Sigmoid colon (tissue), 3 donors: ENCODE data around the gene NLGN1.

Experiments used
- POLR2A ChIP-seq, 2 donors: fragments of 450-650 bp; IDR thresholded peaks; one replicate each; pipeline ENCODE4 v1.6.1; 2016; ENCODE audit warnings: antibody characterized with exemption in 2 of 2, mild to moderate bottlenecking in 2 of 2, moderate library complexity in 2 of 2
- TF ChIP-seq, protein P1 (sequence below), 4 experiments: fragments of 450-650 bp in 3 of 4; fragments of 200-600 bp in 1 of 4; IDR thresholded peaks; one replicate each; pipeline ENCODE4 v1.5.1; 2016 to 2019; ENCODE audit warnings: antibody characterized with exemption in 4 of 4, mild to moderate bottlenecking in 3 of 4, moderate library complexity in 2 of 4

DNA sequence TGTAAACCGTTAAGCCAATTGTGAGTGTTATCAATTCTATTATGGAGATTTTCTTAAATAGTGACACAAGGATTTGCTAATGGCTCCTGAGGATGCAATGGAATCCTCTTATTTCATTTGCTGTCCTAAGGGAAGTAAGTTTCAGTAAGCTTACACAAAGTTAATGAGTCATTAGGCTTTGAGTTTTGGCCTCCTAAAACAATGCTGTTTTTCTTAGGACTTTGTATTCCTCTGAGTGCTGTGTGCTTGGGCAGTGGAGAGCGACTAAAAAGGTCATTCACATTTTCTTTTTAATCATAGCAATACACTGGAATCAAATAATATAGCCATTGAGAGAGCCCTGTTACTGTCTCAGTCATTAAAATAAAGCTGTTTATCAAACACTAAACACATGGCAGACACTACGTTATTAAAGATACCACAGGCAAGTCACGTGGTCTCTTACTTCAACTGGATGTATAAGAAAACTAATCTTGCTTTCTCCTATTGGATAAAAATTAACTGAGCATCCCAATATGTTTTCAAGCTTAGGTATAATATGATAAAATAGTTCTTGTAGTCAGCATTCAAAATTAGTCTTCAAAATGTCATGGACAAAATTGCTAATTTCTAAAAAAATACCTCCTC is 290.8 kb downstream of the NLGN1 start:
- TF ChIP-seq, protein P1, sequence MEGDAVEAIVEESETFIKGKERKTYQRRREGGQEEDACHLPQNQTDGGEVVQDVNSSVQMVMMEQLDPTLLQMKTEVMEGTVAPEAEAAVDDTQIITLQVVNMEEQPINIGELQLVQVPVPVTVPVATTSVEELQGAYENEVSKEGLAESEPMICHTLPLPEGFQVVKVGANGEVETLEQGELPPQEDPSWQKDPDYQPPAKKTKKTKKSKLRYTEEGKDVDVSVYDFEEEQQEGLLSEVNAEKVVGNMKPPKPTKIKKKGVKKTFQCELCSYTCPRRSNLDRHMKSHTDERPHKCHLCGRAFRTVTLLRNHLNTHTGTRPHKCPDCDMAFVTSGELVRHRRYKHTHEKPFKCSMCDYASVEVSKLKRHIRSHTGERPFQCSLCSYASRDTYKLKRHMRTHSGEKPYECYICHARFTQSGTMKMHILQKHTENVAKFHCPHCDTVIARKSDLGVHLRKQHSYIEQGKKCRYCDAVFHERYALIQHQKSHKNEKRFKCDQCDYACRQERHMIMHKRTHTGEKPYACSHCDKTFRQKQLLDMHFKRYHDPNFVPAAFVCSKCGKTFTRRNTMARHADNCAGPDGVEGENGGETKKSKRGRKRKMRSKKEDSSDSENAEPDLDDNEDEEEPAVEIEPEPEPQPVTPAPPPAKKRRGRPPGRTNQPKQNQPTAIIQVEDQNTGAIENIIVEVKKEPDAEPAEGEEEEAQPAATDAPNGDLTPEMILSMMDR (IDR thresholded peaks at IDR 0.05), result no peak
- no peak for TF ChIP-seq POLR2A (IDR thresholded peaks at IDR 0.05)
